Esophagus squamous epithelium (tissue), 5 donors: ENCODE measurements around the gene YLPM1. TPM values are rescaled to one million over a fixed set of nuclear protein-coding genes. Genes with fewer than 3 reads are reported as not detected.

Experiments
- DNase-seq: peaks from one replicate; lab custom pipeline; 2025; lab: John Stamatoyannopoulos, UW
- H3K27ac ChIP-seq, 4 donors: fragments of 200-600 bp; sonication (generic); one replicate each; pipeline ENCODE4 v1.5.1; 2016 to 2019; ENCODE audit warnings: mild to moderate bottlenecking in 1 of 4
- H3K27me3 ChIP-seq, 4 donors: fragments of 200-600 bp; sonication (generic); 1 replicate in 3 of 4; 2 replicates in 1 of 4; pipeline versions ENCODE4 v1.5.1 to v1.6.0; 2017 to 2021; ENCODE audit warnings: antibody characterized with exemption in 1 of 4
- H3K36me3 ChIP-seq, 3 donors: fragments of 200-600 bp; sonication (generic); one replicate each; pipeline ENCODE4 v1.5.1; 2016 to 2019
- H3K4me1 ChIP-seq, 3 donors: fragments of 200-600 bp; sonication (generic); one replicate each; pipeline ENCODE4 v1.5.1; 2017 to 2019
- H3K4me3 ChIP-seq, 4 donors: fragments of 200-600 bp; sonication (generic); 1 replicate in 3 of 4; 2 replicates in 1 of 4; pipeline ENCODE4 v1.5.1; 2016 to 2019; ENCODE audit warnings: mild to moderate bottlenecking in 2 of 4, moderate library complexity in 1 of 4
- H3K9me3 ChIP-seq, 3 donors: fragments of 200-600 bp; sonication (generic); one replicate each; pipeline ENCODE4 v1.5.1; 2016 to 2019
- CTCF ChIP-seq, 6 experiments: fragments of 450-650 bp in 4 of 6; fragments of 200-600 bp in 2 of 6; sonication (generic) in 2 of 6; IDR thresholded peaks; one replicate each; pipeline ENCODE4 v1.5.1; 2016 to 2019; ENCODE audit warnings: antibody characterized with exemption in 6 of 6, mild to moderate bottlenecking in 4 of 6, moderate library complexity in 4 of 6
- POLR2A ChIP-seq, 4 donors: fragments of 450-650 bp; IDR thresholded peaks; one replicate each; pipeline ENCODE4 v1.6.1; 2017; ENCODE audit warnings: antibody characterized with exemption in 4 of 4, mild to moderate bottlenecking in 4 of 4, moderate library complexity in 3 of 4
- WGBS, 2 donors: methylation state at CpG; one replicate each; pipeline ENCODE4 v1.1.5; 2018; 5-methylcytosine and 5-hydroxymethylcytosine counted together
- intact Hi-C: fragments of 100-400 bp; cut with DNase I; formaldehyde crosslinking; loops from one replicate; pipeline ENCODE4 v1.15.0; 2022
- total RNA-seq, 4 donors: library from RNA; depleted of rRNA; stranded (reverse); fragments of >200 nt; gene quantifications; one replicate each; pipeline ENCODE4 v1.1.0, GENCODE V29; 2016
- donor health status: DM: yes; HTN: yes; CAD: no.

Gene YLPM1
- total RNA-seq, 4 donors from 2014 or later, result 20.4 to 48.8 (median 28.2) TPM

- no peak for DNase-seq
- no peak overlapping the region for H3K27ac ChIP-seq
- no peaks in the 10 kb centered on the region for H3K27me3 ChIP-seq
- no peak overlapping the region for H3K4me3 ChIP-seq
- H3K36me3 ChIP-seq, result peaks cover 9 to 71% (median 16%) of the 10 kb centered on the region in 3 donors
- H3K4me1 ChIP-seq, result no peaks in the 10 kb centered on the region
- TF ChIP-seq POLR2A (IDR thresholded peaks at IDR 0.05), result no peak
- no peak for TF ChIP-seq CTCF (IDR thresholded peaks at IDR 0.05)
- 64 to 78% methylated on average over 2 of the region's 2 CpGs for WGBS, 2 donors
- no peaks in the 10 kb centered on the region for H3K9me3 ChIP-seq
- intact Hi-C loops, result no loop called here
Observed at GRCh38 chr14:74732387-74732786, 30.7 kb upstream of the YLPM1 start.

GRCh38 chr14:74733221-74733620, 29.9 kb upstream of the YLPM1 start:
- H3K36me3 ChIP-seq, result peaks cover 9 to 79% (median 16%) of the 10 kb centered on the region in 3 donors
- H3K9me3 ChIP-seq, result no peaks in the 10 kb centered on the region
- no peak overlapping the region for H3K4me3 ChIP-seq
- no peaks in the 10 kb centered on the region for H3K27me3 ChIP-seq
- H3K4me1 ChIP-seq, result no peaks in the 10 kb centered on the region
- DNase-seq, result no peak
- H3K27ac ChIP-seq, result no peak overlapping the region
- TF ChIP-seq CTCF (IDR thresholded peaks at IDR 0.05) (no peak), POLR2A (IDR thresholded peaks at IDR 0.05) (no peak)
- intact Hi-C loops, result no loop called here
- WGBS, 2 donors, result 81 to 89% methylated on average over 3 of the region's 3 CpGs

GRCh38 chr14:74735125-74735524, 28.0 kb upstream of the YLPM1 start:
- DNase-seq, result no peak
- H3K4me3 ChIP-seq, result no peak overlapping the region
- H3K9me3 ChIP-seq, result no peaks in the 10 kb centered on the region
- no peaks in the 10 kb centered on the region for H3K4me1 ChIP-seq
- intact Hi-C loops, result no loop called here
- H3K27me3 ChIP-seq, result no peaks in the 10 kb centered on the region
- 92 to 97% methylated on average over 2 to 4 of the region's 4 CpGs for WGBS, 2 donors
- no peak overlapping the region for H3K27ac ChIP-seq
- TF ChIP-seq POLR2A (IDR thresholded peaks at IDR 0.05) (no peak), CTCF (IDR thresholded peaks at IDR 0.05) (no peak)
- peaks cover 9 to 93% (median 16%) of the 10 kb centered on the region in 3 donors for H3K36me3 ChIP-seq

- no peak for DNase-seq
- Histone ChIP-seq H3K36me3 (peaks cover 9 to 67% (median 12%) of the 10 kb centered on the region in 3 donors), H3K4me1 (no peaks in the 10 kb centered on the region), H3K4me3 (no peak overlapping the region), H3K9me3 (no peaks in the 10 kb centered on the region), H3K27ac (no peak overlapping the region), H3K27me3 (no peaks in the 10 kb centered on the region)
- 90 to 100% methylated on average over 4 of the region's 4 CpGs for WGBS, 2 donors
- intact Hi-C loops, result no loop called here
- no peak for TF ChIP-seq CTCF (IDR thresholded peaks at IDR 0.05)
- no peak for TF ChIP-seq POLR2A (IDR thresholded peaks at IDR 0.05)
Observed at GRCh38 chr14:74737753-74738325, 25.3 kb upstream of the YLPM1 start.

- Histone ChIP-seq H3K4me3 (no peak overlapping the region), H3K27me3 (no peaks in the 10 kb centered on the region), H3K36me3 (peaks cover 4 to 51% (median 5%) of the 10 kb centered on the region in 3 donors), H3K4me1 (no peaks in the 10 kb centered on the region), H3K9me3 (no peaks in the 10 kb centered on the region), H3K27ac (no peak overlapping the region)
- WGBS, 2 donors, result 68 to 79% methylated on average over 8 of the region's 8 CpGs
- no peak for TF ChIP-seq CTCF (IDR thresholded peaks at IDR 0.05)
- DNase-seq, result no peak
- intact Hi-C loops, result no loop called here
Observed at GRCh38 chr14:74739293-74740030, 23.7 kb upstream of the YLPM1 start.
